K562 (cell line): Measurements from ENCODE around the gene TRDMT1. TPM values are rescaled to one million over a fixed set of nuclear protein-coding genes. Genes with fewer than 3 reads are reported as not detected.

Experiments used
- ATAC-seq: fragments of 200-7000 bp; cut with Tn5 transposase; 3 replicates; pipeline ENCODE4 v1.9.1; 2020; ENCODE audit warnings: moderate library complexity
- BruUV-seq: library from RNA; stranded (reverse); fragments of 400-500 nt; replicated peaks from 2 replicates; lab custom pipeline; 2021; lab: Mats Ljungman, UMichigan
- CTCF ChIA-PET: fragments of 300-600 bp; formaldehyde crosslinking; extraction: SDS; loops from one replicate; lab custom pipeline; 2021; ENCODE audit warnings: low intra/inter-chr PET ratio; lab: Yijun Ruan, JAX
- POLR2A ChIA-PET: fragments of 300-600, 350-650 bp; sonication (Branson Sonifier 250); formaldehyde crosslinking; extraction: SDS; loops from one replicate; lab custom pipeline; 2021; ENCODE audit warnings: antibody characterized with exemption, inconsistent platforms; lab: Yijun Ruan, JAX
- DNase-seq, 4 experiments: peaks; one replicate each; pipeline versions ENCODE4 v3.0.0 to v3.0.0-alpha.2; 2011 to 2018; ENCODE audit warnings: low spot score in 3 of 4, mixed read lengths in 3 of 4; ENCODE audit errors: extremely low read depth in 1 of 4
- FAIRE-seq: peaks from 2 replicates; lab custom pipeline; 2011; peaks lifted over from hg19 to GRCh38; lab: Jason Lieb, UNC
- H2AFZ ChIP-seq: 2 replicates; pipeline ENCODE4 v1.6.0; 2011; ENCODE audit warnings: low read depth, low read length, control low read depth, inconsistent platforms
- H3K27ac ChIP-seq: fragments of 200-600 bp; 3 replicates; pipeline ENCODE4 v1.8.0; 2011; ENCODE audit warnings: low read depth, mild to moderate bottlenecking, control low read depth, inconsistent platforms, low read length, moderate library complexity, mixed read lengths; ENCODE audit errors: extremely low read depth
- H3K27me3 ChIP-seq, 2 experiments: fragments of 300-600 bp in 1 of 2; 2 replicates in 1 of 2; 3 replicates in 1 of 2; pipeline versions ENCODE4 v1.6.0 to v1.8.0; 2011; ENCODE audit warnings: inconsistent platforms in 2 of 2, low read length in 2 of 2, mild to moderate bottlenecking in 1 of 2, mixed read lengths in 1 of 2, moderate library complexity in 1 of 2; ENCODE audit not compliant: control insufficient read depth in 2 of 2, insufficient read depth in 2 of 2
- H3K36me3 ChIP-seq: fragments of 300-600 bp; 3 replicates; pipeline ENCODE4 v1.8.0; 2011; ENCODE audit warnings: mild to moderate bottlenecking, low read length, inconsistent platforms; ENCODE audit not compliant: control insufficient read depth, insufficient read depth
- H3K4me1 ChIP-seq, 2 experiments: fragments of 200-600 bp in 1 of 2; replicated peaks in 1 of 2; 2 replicates in 1 of 2; 3 replicates in 1 of 2; pipeline versions ENCODE4 v1.5.1 to v1.8.0; 2011; ENCODE audit warnings: inconsistent platforms in 2 of 2, low read length in 2 of 2, mild to moderate bottlenecking in 1 of 2, mixed read lengths in 1 of 2, moderate library complexity in 1 of 2; ENCODE audit not compliant: control insufficient read depth in 2 of 2, insufficient read depth in 2 of 2
- H3K4me2 ChIP-seq: 2 replicates; pipeline ENCODE4 v1.6.1; 2011; ENCODE audit warnings: low read length, control low read depth, inconsistent platforms, mixed read lengths; ENCODE audit not compliant: insufficient read depth
- H3K4me3 ChIP-seq: fragments of 200-600 bp; sonication (generic), shearing (Covaris generic); 2 replicates; pipeline ENCODE4 v1.5.1; 2016; ENCODE audit warnings: control low read depth, inconsistent platforms
- H3K79me2 ChIP-seq: fragments of 200-600 bp; 3 replicates; pipeline ENCODE4 v1.8.0; 2011; ENCODE audit warnings: low read length, inconsistent platforms; ENCODE audit not compliant: control insufficient read depth, insufficient read depth
- H3K9ac ChIP-seq, 2 experiments: 2 replicates each; pipeline versions ENCODE4 v1.6.0 to v1.6.1; 2011; ENCODE audit warnings: low read depth in 2 of 2, low read length in 2 of 2, control low read depth in 1 of 2, inconsistent platforms in 1 of 2, mild to moderate bottlenecking in 1 of 2, mixed read lengths in 1 of 2; ENCODE audit not compliant: insufficient read depth in 1 of 2
- H3K9me1 ChIP-seq: one replicate; pipeline ENCODE4 v1.6.0; 2011; ENCODE audit warnings: inconsistent platforms, mild to moderate bottlenecking, low read length, moderate library complexity; ENCODE audit not compliant: control insufficient read depth, insufficient read depth
- H3K9me3 ChIP-seq: replicated peaks from 2 replicates; pipeline ENCODE4 v1.5.1; 2011; ENCODE audit warnings: low read depth, low read length, inconsistent platforms; ENCODE audit not compliant: control insufficient read depth, insufficient read depth
- H4K20me1 ChIP-seq: replicated peaks from 2 replicates; pipeline ENCODE4 v1.6.1; 2011; ENCODE audit warnings: low read length, inconsistent platforms, mixed read lengths; ENCODE audit not compliant: control insufficient read depth, insufficient read depth
- SLC30A9 ChIP-seq: fragments of 250-450 bp; sonication (Bioruptor Pico); IDR thresholded peaks from 2 replicates; pipeline ENCODE4 v1.8.0; 2022; ENCODE audit warnings: mild to moderate bottlenecking, moderate library complexity
- SREBF2 ChIP-seq: sonication (generic); formaldehyde crosslinking; IDR thresholded peaks from 2 replicates; pipeline ENCODE4 v1.4.0; 2020; ENCODE audit warnings: mild to moderate bottlenecking, missing genetic modification reagents
- TAF9B ChIP-seq: fragments of 450-650 bp; IDR thresholded peaks from 2 replicates; pipeline ENCODE4 v1.6.1; 2018; ENCODE audit warnings: mild to moderate bottlenecking; ENCODE audit not compliant: partially characterized antibody
- ZFP36 ChIP-seq: fragments of 150-350 bp; IDR thresholded peaks from 2 replicates; pipeline ENCODE4 v1.6.1; 2018; ENCODE audit warnings: low read length, low read depth; ENCODE audit not compliant: partially characterized antibody
- ZNF830 ChIP-seq: fragments of 250-450 bp; sonication (Bioruptor Pico); IDR thresholded peaks from 2 replicates; pipeline ENCODE4 v1.5.0; 2021; ENCODE audit warnings: mild to moderate bottlenecking
- WGBS: fragments of 100-300 bp; shearing (Covaris generic); methylation state at CpG from one replicate; pipeline ENCODE4 v1.1.6; 2016; ENCODE audit warnings: low coverage, mixed read lengths; ENCODE audit not compliant: insufficient coverage; ENCODE audit errors: missing lambda C conversion rate; 5-methylcytosine and 5-hydroxymethylcytosine counted together
- in situ Hi-C: fragments of 300-500 bp; cut with MboI; formaldehyde crosslinking; loops from 4 replicates; pipeline ENCODE4 v1.15.0; 2018; ENCODE audit warnings: inconsistent platforms, mixed read lengths
- intact Hi-C: fragments of 100-400 bp; cut with micrococcal nuclease; formaldehyde crosslinking; loops from 2 replicates; pipeline ENCODE4 v1.14.2; 2022
- polyA plus RNA-seq, 8 experiments: library from polyadenylated mRNA; depleted of rRNA in 4 of 8; stranded (reverse) in 5 of 8; unstranded in 3 of 8; fragments of >200 nt; fragmentation: Nextera tagmentation in 2 of 8; fragmentation: Illumina TruSeq in 1 of 8; extraction: Ambion mirVana in 2 of 8; extraction: Trizol in 1 of 8; gene quantifications; 2 replicates each; pipeline versions ENCODE4 v1.2.1 to v1.2.3, GENCODE V29; 2011 to 2014; ENCODE audit warnings: inconsistent platforms in 1 of 8, missing spikeins in 1 of 8
- total RNA-seq, 7 experiments: library from RNA; depleted of rRNA in 6 of 7; stranded (reverse); fragments of >200 nt in 6 of 7; fragmentation: Illumina TruSeq in 2 of 7; extraction: Trizol in 2 of 7; gene quantifications; 2 replicates each; pipeline versions ENCODE4 v1.2.1 to v1.2.3, GENCODE V29; 2011 to 2021; ENCODE audit warnings: low replicate concordance in 1 of 7
- TF ChIP-seq, protein P1 (sequence below): fragments of 250-450 bp; sonication (Bioruptor Pico); IDR thresholded peaks from 2 replicates; pipeline ENCODE4 v1.8.0; 2022; ENCODE audit warnings: inconsistent platforms
- TF ChIP-seq, protein P2 (sequence below): sonication (generic); formaldehyde crosslinking; IDR thresholded peaks from 2 replicates; pipeline ENCODE4 v1.8.0; 2022; ENCODE audit warnings: mild to moderate bottlenecking, missing genetic modification reagents, borderline replicate concordance

Gene TRDMT1
- total and polyA plus RNA-seq, 9 of the 15 experiments (the other 6 are each of a cell fraction or from before 2014, with no cell fraction given) = 5.4 to 12.6 (median 9.3) TPM

DNA sequence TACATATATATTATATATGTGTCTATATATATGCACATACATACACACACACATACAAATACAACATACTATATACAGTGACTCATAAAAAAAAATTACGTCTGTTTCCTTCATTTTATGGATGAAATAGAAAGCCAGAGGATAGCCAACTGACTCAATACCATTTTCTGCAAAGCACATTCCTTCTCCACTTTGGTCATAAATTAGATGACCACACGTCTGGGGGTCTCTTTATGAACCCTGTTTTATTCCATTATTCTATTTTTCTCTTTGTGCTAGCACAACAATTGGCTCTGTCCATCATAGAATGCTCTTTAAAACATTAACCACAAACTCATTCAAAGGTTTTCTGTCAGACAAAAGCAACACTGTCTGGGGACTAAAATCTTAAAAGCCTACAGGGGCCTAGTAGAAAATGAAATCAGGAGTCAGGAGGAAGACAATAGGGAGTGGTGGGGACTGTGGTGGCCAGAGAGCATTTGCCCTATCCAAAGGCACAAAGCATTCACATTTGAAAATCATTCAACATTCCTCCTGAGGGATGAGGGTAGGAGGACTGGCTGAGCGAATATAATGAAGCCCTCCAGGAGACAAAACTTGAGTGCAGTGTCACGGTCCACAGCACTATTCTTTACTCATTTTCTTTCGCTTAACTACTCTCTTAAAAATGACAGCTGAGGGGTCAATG is 76.1 kb downstream of the TRDMT1 start:
- no peak for FAIRE-seq
- Histone ChIP-seq H3K9me1 (no peaks in the 10 kb centered on the region), H4K20me1 (no peaks in the 10 kb centered on the region), H3K27ac (no peak overlapping the region), H3K4me2 (no peak overlapping the region), H3K27me3 (no peaks in the 10 kb centered on the region), H3K9me3 (no peaks in the 10 kb centered on the region), H3K4me1 (peaks cover 0 to 3% of the 10 kb centered on the region in 2 experiments; a peak in 1 of 5 replicates), H3K79me2 (no peaks in the 10 kb centered on the region), H3K9ac (no peak overlapping the region), H2AFZ (no peak overlapping the region), H3K36me3 (no peaks in the 10 kb centered on the region), H3K4me3 (no peak overlapping the region)
- no peak for ATAC-seq
- intact Hi-C loops (no loop called here), in situ Hi-C loops (no loop called here)
- BruUV-seq = no TSS peak
- CTCF ChIA-PET = no interaction called here
- POLR2A ChIA-PET = no interaction called here
- TF ChIP-seq ZFP36 (peak; percentile 11), TAF9B (no peak), SREBF2 (CRISPR knock-in tag) (no peak), ZNF830 (CRISPR knock-in tag) (no peak), SLC30A9 (no peak)
- TF ChIP-seq, protein P1, sequence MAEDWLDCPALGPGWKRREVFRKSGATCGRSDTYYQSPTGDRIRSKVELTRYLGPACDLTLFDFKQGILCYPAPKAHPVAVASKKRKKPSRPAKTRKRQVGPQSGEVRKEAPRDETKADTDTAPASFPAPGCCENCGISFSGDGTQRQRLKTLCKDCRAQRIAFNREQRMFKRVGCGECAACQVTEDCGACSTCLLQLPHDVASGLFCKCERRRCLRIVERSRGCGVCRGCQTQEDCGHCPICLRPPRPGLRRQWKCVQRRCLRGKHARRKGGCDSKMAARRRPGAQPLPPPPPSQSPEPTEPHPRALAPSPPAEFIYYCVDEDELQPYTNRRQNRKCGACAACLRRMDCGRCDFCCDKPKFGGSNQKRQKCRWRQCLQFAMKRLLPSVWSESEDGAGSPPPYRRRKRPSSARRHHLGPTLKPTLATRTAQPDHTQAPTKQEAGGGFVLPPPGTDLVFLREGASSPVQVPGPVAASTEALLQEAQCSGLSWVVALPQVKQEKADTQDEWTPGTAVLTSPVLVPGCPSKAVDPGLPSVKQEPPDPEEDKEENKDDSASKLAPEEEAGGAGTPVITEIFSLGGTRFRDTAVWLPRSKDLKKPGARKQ (CRISPR knock-in tag) = no peak
- TF ChIP-seq, protein P2, sequence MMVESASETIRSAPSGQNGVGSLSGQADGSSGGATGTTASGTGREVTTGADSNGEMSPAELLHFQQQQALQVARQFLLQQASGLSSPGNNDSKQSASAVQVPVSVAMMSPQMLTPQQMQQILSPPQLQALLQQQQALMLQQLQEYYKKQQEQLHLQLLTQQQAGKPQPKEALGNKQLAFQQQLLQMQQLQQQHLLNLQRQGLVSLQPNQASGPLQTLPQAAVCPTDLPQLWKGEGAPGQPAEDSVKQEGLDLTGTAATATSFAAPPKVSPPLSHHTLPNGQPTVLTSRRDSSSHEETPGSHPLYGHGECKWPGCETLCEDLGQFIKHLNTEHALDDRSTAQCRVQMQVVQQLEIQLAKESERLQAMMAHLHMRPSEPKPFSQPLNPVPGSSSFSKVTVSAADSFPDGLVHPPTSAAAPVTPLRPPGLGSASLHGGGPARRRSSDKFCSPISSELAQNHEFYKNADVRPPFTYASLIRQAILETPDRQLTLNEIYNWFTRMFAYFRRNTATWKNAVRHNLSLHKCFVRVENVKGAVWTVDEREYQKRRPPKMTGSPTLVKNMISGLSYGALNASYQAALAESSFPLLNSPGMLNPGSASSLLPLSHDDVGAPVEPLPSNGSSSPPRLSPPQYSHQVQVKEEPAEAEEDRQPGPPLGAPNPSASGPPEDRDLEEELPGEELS (CRISPR knock-in tag) = no peak
- 46% methylated on average over 5 of the region's 5 CpGs for WGBS
- no peak for DNase-seq
